ENCODE measurements around the gene ZNF473.

Gene ZNF473

DNA sequence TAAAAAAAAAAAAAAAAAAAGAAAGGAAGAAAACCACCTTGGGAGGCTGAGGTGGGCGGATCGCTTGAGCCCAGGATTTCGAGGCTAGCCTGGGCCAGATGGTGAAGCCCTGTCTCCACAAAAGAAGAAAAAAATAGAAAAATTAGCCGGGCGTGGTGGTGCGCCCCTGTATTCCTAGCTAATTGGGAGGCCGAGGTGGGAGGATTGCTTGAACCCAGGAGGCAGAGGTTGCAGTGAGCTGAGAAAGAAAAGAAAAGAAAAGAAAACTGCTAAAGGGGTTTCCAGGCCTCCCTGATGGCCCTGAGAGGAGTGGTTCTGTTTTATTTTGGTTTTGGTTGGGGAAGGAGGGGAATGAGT lies 723 bp downstream of the ZNF473 start:
- in situ Hi-C loops (cut with MboI; ENCODE audit: low sequenced_read_pairs, unreplicated experiment), result no loop called here
- no peak for DNase-seq (ENCODE audit: low spot score)
- no peak for TF ChIP-seq CTCF (IDR thresholded peaks at IDR 0.05; ENCODE audit: borderline replicate concordance, control extremely low read depth, extremely low read depth, insufficient read depth, missing control alignments)

DNA sequence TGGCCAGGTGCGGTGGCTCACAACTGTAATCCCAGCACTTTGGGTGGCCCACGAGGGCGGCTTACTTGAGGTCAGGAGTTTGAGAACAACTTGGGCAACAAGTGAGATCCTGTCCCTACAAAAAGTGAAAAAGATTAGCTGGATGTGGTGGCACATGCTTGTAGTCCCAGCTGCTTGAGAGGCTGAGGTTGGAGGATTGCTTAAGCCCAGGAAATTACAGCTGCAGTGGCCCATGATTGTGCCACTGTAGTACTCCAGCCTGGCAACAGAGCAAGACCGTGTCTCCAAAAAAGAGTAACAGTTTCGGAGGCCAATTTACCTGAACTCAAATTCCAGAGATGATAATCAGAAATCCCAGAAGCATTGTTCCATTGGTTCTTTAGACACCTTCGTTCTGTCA lies 4.4 kb downstream of the ZNF473 start:
- in situ Hi-C loops (cut with MboI; ENCODE audit: low sequenced_read_pairs, unreplicated experiment), result no loop called here
- no peak for DNase-seq (ENCODE audit: low spot score)
- no peak for TF ChIP-seq CTCF (IDR thresholded peaks at IDR 0.05; ENCODE audit: borderline replicate concordance, control extremely low read depth, extremely low read depth, insufficient read depth, missing control alignments)

DNA sequence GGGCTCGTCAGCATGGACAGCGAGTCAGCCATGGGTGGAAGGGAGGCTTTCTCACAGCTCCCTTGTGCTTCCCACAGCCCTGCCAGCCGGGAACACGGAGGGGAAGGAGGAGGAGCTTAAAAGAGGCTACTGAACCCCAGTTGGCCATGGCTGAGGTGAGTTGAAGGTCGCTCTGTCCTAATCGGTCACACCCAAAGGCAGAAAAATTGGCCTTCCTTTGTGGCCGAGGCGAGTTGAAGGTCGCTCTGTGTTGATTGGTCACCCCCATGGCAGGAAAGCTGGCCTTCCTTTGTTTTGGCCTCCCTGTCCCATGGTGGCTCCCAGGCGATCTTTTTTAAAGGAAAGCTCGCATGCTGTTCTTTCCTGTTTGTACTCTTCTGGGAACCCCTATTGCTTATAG lies 5.1 kb downstream of the ZNF473 start:
- no peak for TF ChIP-seq CTCF (IDR thresholded peaks at IDR 0.05; ENCODE audit: borderline replicate concordance, control extremely low read depth, extremely low read depth, insufficient read depth, missing control alignments)
- in situ Hi-C loops (cut with MboI; ENCODE audit: low sequenced_read_pairs, unreplicated experiment), result no loop called here

GRCh38 chr19:50036908-50037307 lies 11.1 kb downstream of the ZNF473 start:
- in situ Hi-C loops (cut with MboI; ENCODE audit: low sequenced_read_pairs, unreplicated experiment), result no loop called here
- no peak for TF ChIP-seq CTCF (IDR thresholded peaks at IDR 0.05; ENCODE audit: borderline replicate concordance, control extremely low read depth, extremely low read depth, insufficient read depth, missing control alignments)
- DNase-seq (ENCODE audit: low spot score), result no peak

More for the DNA sequence above, 5.1 kb downstream of the ZNF473 start:
- no peak for DNase-seq (ENCODE audit: low spot score)

DNA sequence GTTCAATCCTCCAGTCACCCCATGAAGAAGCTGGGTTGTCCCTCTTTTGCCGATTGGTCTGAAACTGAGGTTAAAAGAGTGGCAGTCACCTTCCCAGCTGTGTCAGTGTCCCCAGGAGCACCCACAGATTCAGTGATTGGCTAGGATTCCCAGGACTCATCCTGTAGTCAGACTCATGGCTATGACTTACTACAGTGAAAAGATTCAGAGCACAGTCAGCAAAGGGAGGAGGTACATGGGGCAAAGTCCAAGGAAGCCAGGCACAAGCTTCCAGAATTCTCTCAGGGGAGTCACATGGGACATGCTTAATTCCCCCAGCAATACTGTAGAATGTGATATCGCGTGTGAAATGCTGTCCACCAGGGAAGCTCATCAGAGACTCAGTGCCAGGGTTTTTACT lies 14.2 kb downstream of the ZNF473 start:
- in situ Hi-C loops (cut with MboI; ENCODE audit: low sequenced_read_pairs, unreplicated experiment), result no loop called here
- TF ChIP-seq CTCF (IDR thresholded peaks at IDR 0.05; ENCODE audit: borderline replicate concordance, control extremely low read depth, extremely low read depth, insufficient read depth, missing control alignments), result no peak
- no peak for DNase-seq (ENCODE audit: low spot score)

GRCh38 chr19:50040967-50041366 lies 15.2 kb downstream of the ZNF473 start:
- no peak for TF ChIP-seq CTCF (IDR thresholded peaks at IDR 0.05; ENCODE audit: borderline replicate concordance, control extremely low read depth, extremely low read depth, insufficient read depth, missing control alignments)
- in situ Hi-C loops (cut with MboI; ENCODE audit: low sequenced_read_pairs, unreplicated experiment), result no loop called here
- DNase-seq (ENCODE audit: low spot score), result no peak

All from GM13976 (cell line).